Erythroblast (primary cell): ENCODE data around the gene RFTN2.

ENCODE experiments used
- GATA1 ChIP-seq: IDR thresholded peaks from 2 replicates; pipeline ENCODE4 v1.6.1; 2011; ENCODE audit warnings: low read depth, mild to moderate bottlenecking, control low read depth, low read length, moderate library complexity
- POLR2A ChIP-seq: IDR thresholded peaks from 2 replicates; pipeline ENCODE4 v1.6.1; 2011; ENCODE audit warnings: mild to moderate bottlenecking, low read length

DNA sequence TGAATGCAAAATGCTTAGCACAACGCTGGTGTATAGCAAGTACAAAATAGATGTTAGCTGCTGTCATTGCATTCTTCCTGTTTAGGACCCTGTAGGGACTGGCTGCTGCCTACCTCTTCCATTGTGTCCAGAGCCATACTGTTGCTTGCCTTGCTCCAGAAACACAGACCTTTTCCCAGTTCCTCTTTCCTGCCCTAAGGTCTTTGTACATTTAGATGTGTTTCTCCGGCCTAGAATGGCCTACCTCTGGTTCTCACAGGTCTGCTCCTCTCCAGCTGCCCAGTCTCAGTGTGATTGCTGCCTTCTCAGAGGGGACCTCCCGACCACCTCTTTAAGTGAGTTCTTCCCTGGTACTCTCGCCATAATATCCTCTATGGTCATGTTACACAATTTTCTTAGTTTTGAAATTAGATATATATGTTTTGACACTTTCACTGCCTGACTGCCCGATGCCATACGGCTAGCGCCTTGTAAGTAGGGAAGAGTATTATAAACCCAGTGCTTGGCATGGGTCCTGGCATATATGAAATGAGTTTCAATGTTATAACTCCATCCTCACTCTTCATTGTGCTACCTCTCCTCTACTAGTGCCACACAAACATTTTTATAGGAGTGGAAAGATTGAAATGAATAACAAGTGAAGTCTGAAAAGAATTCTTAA lies 48.3 kb downstream of the RFTN2 start:
- TF ChIP-seq POLR2A (no peak), GATA1 (no peak)
